Breast epithelium (tissue), 4 donors: Measurements from ENCODE around the gene OR8U1. TPM values are rescaled to one million over a fixed set of nuclear protein-coding genes. Genes with fewer than 3 reads are reported as not detected.

Source experiments
- DNase-seq, 2 donors: peaks; one replicate each; pipeline ENCODE4 v3.0.0-alpha.2; 2019; ENCODE audit warnings: low spot score in 2 of 2
- H3K27ac ChIP-seq, 2 donors: fragments of 200-600 bp; sonication (generic) in 1 of 2; one replicate each; pipeline ENCODE4 v1.5.1; 2016 to 2019; ENCODE audit warnings: mild to moderate bottlenecking in 1 of 2
- H3K27me3 ChIP-seq, 2 donors: fragments of 200-600 bp; sonication (generic) in 1 of 2; one replicate each; pipeline versions ENCODE4 v1.5.1 to v1.6.0; 2017 to 2019; ENCODE audit warnings: control low read depth in 1 of 2, mild to moderate bottlenecking in 1 of 2
- H3K36me3 ChIP-seq: fragments of 200-600 bp; one replicate; pipeline ENCODE4 v1.5.1; 2019
- H3K4me1 ChIP-seq, 2 donors: fragments of 200-600 bp; sonication (generic); one replicate each; pipeline ENCODE4 v1.5.1; 2016 to 2019; ENCODE audit warnings: control low read depth in 1 of 2
- H3K4me3 ChIP-seq, 3 donors: fragments of 200-600 bp; sonication (generic); 1 replicate in 2 of 3; 2 replicates in 1 of 3; pipeline ENCODE4 v1.5.1; 2016 to 2019; ENCODE audit warnings: mild to moderate bottlenecking in 3 of 3, moderate library complexity in 2 of 3
- H3K9me3 ChIP-seq, 2 donors: fragments of 200-600 bp; sonication (generic) in 1 of 2; one replicate each; pipeline ENCODE4 v1.5.1; 2016 to 2019; ENCODE audit warnings: control low read depth in 1 of 2
- POLR2A ChIP-seq: fragments of 450-650 bp; IDR thresholded peaks from one replicate; pipeline ENCODE4 v1.6.1; 2016; ENCODE audit warnings: antibody characterized with exemption, mild to moderate bottlenecking, moderate library complexity
- POLR2AphosphoS5 ChIP-seq, 3 donors: sonication (generic); formaldehyde crosslinking; IDR thresholded peaks; one replicate each; pipeline ENCODE4 v1.6.1; 2017; ENCODE audit warnings: antibody characterized with exemption in 3 of 3
- intact Hi-C: fragments of 100-400 bp; cut with DNase I; formaldehyde crosslinking; loops from one replicate; pipeline ENCODE4 v1.15.1; 2023; ENCODE audit warnings: low total_unique reads
- total RNA-seq, 3 donors: library from RNA; depleted of rRNA; stranded (reverse); fragments of >200 nt; gene quantifications; one replicate each; pipeline ENCODE4 v1.1.0, GENCODE V29; 2016
- TF ChIP-seq, protein P1 (sequence below), 3 donors: fragments of 450-650 bp; IDR thresholded peaks; one replicate each; pipeline ENCODE4 v1.5.1; 2016 to 2017; ENCODE audit warnings: antibody characterized with exemption in 3 of 3, mild to moderate bottlenecking in 3 of 3, moderate library complexity in 3 of 3

The OR8U1 gene
- total RNA-seq, 3 donors from 2014 or later, result not detected

DNA sequence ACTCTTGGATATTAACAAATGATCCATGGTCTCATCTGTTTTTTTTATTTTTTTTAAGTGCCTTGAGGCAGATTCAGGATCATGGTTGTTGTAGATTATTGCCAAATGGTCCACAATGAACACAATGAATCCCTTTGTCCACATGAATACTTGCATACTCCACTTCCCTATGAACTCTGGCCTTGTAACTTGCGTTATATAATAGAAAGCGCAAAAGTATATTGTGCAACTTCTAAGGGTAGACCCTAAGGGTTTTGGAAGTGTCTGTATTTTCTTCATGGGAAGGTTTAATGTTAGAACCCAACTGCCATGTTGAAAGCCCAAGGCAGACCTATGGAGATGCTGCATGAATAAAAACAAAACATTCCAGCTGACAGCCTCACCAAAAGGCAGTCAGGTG, 29.0 kb downstream of the OR8U1 start:
- Histone ChIP-seq H3K4me3 (no peak overlapping the region), H3K27me3 (no peaks in the 10 kb centered on the region), H3K4me1 (no peaks in the 10 kb centered on the region), H3K36me3 (no peaks in the 10 kb centered on the region), H3K9me3 (no peaks in the 10 kb centered on the region), H3K27ac (no peak overlapping the region)
- intact Hi-C loops, result no loop called here
- no peak for DNase-seq
- TF ChIP-seq POLR2AphosphoS5 (IDR thresholded peaks at IDR 0.05), result no peak
- TF ChIP-seq, protein P1, sequence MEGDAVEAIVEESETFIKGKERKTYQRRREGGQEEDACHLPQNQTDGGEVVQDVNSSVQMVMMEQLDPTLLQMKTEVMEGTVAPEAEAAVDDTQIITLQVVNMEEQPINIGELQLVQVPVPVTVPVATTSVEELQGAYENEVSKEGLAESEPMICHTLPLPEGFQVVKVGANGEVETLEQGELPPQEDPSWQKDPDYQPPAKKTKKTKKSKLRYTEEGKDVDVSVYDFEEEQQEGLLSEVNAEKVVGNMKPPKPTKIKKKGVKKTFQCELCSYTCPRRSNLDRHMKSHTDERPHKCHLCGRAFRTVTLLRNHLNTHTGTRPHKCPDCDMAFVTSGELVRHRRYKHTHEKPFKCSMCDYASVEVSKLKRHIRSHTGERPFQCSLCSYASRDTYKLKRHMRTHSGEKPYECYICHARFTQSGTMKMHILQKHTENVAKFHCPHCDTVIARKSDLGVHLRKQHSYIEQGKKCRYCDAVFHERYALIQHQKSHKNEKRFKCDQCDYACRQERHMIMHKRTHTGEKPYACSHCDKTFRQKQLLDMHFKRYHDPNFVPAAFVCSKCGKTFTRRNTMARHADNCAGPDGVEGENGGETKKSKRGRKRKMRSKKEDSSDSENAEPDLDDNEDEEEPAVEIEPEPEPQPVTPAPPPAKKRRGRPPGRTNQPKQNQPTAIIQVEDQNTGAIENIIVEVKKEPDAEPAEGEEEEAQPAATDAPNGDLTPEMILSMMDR (IDR thresholded peaks at IDR 0.05), result no peak
- TF ChIP-seq POLR2A, result no peak

DNA sequence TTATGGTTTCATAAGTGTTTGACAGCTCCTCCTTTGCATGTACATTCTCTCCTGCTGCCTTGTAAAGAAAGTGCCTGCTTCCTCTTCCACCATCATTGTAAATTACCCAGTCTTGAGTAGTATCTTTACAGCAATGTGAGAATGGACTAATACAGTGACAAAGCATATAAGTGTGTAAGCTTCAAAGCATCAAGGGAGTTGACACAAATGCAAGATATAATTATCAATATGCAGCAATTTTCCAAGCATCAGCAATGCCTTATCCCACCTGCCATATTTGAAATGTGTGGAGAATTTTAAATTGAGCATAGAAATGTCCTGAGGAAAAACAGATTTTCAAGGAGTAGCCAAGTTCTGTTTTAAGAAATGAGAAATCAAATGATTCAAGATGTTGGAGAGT, 35.4 kb downstream of the OR8U1 start:
- intact Hi-C loops, result no loop called here
- Histone ChIP-seq H3K36me3 (no peaks in the 10 kb centered on the region), H3K9me3 (no peaks in the 10 kb centered on the region), H3K27ac (no peak overlapping the region), H3K27me3 (no peaks in the 10 kb centered on the region), H3K4me3 (no peak overlapping the region), H3K4me1 (no peaks in the 10 kb centered on the region)
- no peak for DNase-seq
- no peak for TF ChIP-seq POLR2A

DNA sequence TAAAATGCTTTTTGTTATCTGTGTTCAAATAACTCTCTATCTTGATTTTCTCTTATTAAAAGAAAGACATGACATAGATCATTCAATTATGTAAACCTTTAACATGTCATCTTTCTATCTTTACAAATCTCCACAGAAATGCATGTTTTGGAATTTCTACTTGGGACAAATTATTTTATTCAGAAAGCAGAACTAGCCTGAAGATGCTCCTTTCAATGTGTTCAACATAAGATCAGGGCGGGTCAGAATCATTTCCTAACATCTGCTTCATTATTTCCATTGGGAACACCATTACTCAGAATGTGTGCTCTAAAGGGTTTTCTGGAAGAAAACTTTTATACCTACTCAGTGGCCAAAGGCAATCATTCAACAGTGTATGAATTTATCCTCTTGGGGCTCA, 37.0 kb downstream of the OR8U1 start, which contains the start of gene OR5AL1:
OR5AL1 (plus strand) TSS at position 301 of the 400 bp plus-strand sequence.
- H3K27me3 ChIP-seq, result no peaks in the 10 kb centered on the region
- intact Hi-C loops, result no loop called here
- no peak within 1 kb of the TSS for H3K27ac ChIP-seq
- no peaks in the 10 kb centered on the region for H3K9me3 ChIP-seq
- no peak within 1 kb of the TSS for H3K4me3 ChIP-seq
- no peaks in the 10 kb centered on the region for H3K36me3 ChIP-seq
- TF ChIP-seq POLR2A, result no peak
- no peak for TF ChIP-seq POLR2AphosphoS5 (IDR thresholded peaks at IDR 0.05)
- TF ChIP-seq, protein P1 (IDR thresholded peaks at IDR 0.05), result no peak
- no peaks in the 10 kb centered on the region for H3K4me1 ChIP-seq
- DNase-seq, result no peak

Other genes with a start within 250 kb of the OR8U1 start
- not detected for gene OR8J3, start 235.4 kb upstream of the OR8U1 start, total RNA-seq
- not detected for gene OR8K5, start 215.3 kb upstream of the OR8U1 start, total RNA-seq
- not detected for gene OR5J2, start 199.0 kb upstream of the OR8U1 start, total RNA-seq
- not detected for gene OR5T2, start 141.4 kb upstream of the OR8U1 start, total RNA-seq
- not detected for gene OR5T3, start 123.4 kb upstream of the OR8U1 start, total RNA-seq
- not detected for gene OR5T1, start 101.5 kb upstream of the OR8U1 start, total RNA-seq
- gene OR8H1, start 83.4 kb upstream of the OR8U1 start, total RNA-seq, result not detected
- not detected for gene OR8K3, start 60.5 kb upstream of the OR8U1 start, total RNA-seq
- not detected for gene OR8K1, start 29.6 kb upstream of the OR8U1 start, total RNA-seq
- gene OR8J1, start 21.3 kb upstream of the OR8U1 start, total RNA-seq, result not detected
- gene OR5AL1, start 37.1 kb downstream of the OR8U1 start, total RNA-seq, result not detected
- gene OR5M3, start 97.7 kb downstream of the OR8U1 start, total RNA-seq, result not detected
- not detected for gene OR5M8, start 115.7 kb downstream of the OR8U1 start, total RNA-seq
- not detected for gene OR5M11, start 167.6 kb downstream of the OR8U1 start, total RNA-seq
- gene OR5M10, start 202.1 kb downstream of the OR8U1 start, total RNA-seq, result not detected
- gene OR5M1, start 239.2 kb downstream of the OR8U1 start, total RNA-seq, result not detected